ENCODE data around the gene PLEKHG3.

Gene PLEKHG3

DNA sequence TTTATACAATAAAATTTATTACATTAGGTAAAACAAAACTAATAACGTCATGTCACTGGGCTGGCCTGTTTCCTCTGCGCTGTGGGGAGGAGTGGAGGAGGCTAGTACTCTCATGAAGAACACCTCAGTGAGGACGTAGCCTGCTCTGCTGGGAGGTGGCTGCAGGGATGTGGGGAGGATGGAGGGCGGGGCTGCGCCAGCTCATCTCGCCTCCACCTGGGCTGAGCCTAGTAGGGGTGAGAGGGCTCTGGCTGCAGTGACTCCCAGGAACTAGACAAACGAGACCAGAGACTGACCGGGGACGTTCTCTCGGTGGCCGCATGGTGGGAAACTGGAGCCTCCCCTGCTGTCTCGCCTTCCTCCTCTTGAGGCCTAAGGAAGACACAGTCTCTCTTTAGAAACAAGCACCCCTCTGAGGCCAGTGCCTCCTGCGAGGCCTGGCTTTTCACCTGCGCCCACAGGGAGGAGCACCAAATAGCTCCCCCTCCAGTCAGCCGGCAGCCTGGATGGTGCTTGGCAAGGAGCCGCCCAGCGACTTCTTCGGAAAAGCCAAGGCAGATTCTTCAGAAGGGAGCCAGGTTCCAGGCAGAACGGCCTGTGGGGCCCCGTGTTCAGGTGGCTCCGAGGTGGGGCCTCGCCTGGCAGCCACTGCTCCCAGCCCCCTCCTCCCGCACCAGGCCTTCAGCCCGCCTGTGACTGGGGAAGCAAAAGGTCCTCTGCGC lies 62.4 kb downstream of the PLEKHG3 start:
- DNase-seq: no peak

GRCh38 chr14:64767215-64767964 lies 63.2 kb downstream of the PLEKHG3 start:
- DNase-seq: no peak

GRCh38 chr14:64768401-64769095 lies 64.3 kb downstream of the PLEKHG3 start:
- no peak for DNase-seq

DNA sequence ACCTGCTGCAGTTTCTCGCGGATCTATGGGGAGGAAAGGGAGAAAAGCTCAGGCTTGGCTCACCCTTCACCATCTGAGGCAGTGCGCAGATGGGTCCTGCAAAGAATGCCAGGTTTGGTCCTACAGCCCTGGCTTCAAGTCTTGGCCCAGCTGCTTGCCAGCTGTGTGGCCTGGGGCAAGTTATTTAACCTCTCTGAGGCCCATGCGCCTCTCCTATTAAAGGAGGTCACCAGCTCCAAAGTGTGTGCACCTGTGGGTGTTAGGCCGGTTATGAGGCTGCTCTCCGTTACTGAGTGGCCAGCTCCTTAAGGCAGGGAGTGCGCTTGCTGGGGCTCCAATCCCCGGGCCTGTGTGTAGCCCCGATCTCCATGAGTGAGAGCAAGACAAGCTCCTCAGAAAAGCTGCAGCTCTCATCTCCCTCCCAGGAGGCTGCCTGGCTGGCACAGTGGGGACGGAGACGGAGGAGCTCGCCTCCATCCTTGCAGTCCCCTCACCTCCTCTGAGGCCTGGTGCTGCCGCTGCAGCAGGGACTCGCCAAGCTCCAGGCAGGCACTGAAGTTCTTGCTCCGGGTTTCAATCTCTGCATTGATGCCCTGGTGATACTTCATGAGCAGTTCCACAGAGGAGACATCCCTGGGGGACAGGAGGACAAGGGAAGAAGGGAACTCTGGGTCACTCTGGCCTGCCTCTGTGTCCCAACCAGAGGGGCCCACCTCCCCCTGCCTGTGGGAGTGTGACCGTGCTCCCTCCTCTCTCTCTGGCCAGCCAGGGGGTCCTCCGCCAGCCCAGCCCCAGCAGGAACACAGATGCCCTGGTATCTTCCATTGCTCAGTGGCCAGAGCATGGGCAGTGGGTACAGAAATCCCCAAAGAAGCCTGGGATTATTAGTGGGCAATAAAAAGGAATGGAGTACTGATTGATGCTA lies 65.1 kb downstream of the PLEKHG3 start:
- DNase-seq: no peak

DNA sequence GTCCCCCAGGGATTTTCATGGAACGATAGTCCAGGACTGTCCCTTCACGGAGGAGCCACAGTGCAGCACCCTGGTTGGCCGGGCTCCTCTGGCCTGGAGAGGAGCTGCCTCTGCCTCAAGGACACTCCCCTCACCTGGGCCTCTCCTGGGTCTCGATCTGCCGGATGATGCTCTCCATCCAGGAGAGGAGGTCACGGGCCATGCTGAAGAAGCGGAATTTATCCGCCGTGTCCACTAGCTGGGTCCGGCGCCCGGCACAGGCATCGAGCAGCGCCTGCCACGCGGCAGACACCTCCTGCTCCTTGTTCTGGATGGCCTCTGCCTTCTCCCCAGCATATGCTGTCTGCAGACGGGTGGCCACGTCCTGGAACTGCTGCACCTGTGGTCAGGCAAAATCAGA lies 66.5 kb downstream of the PLEKHG3 start:
- DNase-seq: no peak

DNA sequence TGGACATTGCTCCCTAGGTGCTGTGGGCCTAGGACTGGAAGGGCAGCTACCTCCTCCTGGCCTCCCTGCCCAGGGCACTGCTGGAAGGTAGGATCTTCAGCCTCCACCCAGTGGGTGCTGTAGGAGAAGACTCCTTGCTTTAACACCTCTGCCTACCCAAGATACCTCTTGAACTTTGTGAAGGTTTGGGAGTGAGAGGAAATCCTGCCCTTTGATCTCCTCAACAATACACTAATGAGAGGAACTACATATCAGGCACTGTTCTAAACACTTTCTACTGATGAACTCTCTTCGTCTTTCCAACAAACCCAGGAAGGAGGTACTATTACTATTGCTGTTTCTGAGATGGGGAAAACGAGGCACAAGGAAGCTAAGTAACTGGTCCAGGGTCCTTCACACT lies 66.9 kb downstream of the PLEKHG3 start:
- DNase-seq: no peak

GRCh38 chr14:64772397-64772950 lies 68.2 kb downstream of the PLEKHG3 start:
- DNase-seq: peak; percentile 18

- no peak for DNase-seq
Observed at GRCh38 chr14:64773046-64773445, 68.8 kb downstream of the PLEKHG3 start.

DNA sequence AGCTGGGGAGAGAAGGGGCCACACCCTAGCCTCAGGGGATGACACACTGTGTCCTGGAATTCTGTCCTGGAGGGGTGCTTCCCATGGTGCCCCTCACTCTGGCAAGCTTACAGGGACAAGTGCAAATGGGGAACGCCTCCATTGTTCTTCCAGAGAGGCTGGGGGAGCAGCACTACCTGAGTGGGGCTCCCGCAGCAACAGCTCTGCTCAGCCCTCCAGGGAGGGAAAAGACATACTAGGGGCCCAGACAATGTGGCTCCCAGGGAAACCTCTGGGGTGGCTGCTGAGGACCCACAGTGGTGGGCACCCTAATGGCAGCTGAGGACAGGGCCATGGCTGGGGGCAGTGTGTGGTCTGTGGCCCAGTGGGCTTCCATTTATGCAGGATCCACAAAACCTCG lies 69.4 kb downstream of the PLEKHG3 start:
- no peak for DNase-seq

GRCh38 chr14:64774272-64774671 lies 70.0 kb downstream of the PLEKHG3 start:
- no peak for DNase-seq

DNA sequence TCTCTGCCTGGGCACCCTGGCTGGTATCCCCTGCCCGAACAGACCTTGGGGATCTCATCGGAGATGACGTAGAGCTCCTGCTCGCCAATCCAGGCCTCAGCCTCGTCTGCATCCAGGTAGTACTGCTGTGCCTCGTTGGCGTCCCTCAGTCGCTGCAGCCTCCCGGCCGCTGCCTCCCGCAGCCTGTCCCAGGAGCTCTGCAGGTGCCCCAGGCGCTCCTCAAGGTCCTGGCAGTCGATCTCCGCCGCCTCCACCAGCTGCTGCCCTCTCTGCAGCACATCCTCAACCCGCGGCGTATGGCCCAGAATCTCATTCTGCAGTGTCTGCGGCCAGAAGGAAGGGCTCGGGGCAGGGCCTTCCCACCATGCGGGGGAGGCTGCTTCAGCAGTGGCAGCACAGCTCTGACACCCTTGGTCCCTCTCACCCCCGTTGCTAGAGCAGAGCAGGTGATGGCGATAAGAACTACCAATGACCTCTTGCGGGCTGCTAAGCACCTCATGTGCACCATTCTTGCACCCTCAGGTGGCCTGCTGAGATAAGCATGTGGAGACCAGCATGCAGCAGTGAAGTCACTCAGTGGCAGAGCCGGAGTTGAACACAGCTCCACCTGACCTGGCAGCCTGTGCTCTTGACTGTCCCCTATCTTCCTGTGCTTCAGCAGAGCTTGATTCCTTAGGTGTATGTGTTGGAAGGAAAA lies 71.0 kb downstream of the PLEKHG3 start:
- no peak for DNase-seq

GRCh38 chr14:64777461-64777860 lies 73.2 kb downstream of the PLEKHG3 start:
- DNase-seq: no peak

GRCh38 chr14:64778104-64778754 lies 74.0 kb downstream of the PLEKHG3 start:
- DNase-seq: no peak

DNA sequence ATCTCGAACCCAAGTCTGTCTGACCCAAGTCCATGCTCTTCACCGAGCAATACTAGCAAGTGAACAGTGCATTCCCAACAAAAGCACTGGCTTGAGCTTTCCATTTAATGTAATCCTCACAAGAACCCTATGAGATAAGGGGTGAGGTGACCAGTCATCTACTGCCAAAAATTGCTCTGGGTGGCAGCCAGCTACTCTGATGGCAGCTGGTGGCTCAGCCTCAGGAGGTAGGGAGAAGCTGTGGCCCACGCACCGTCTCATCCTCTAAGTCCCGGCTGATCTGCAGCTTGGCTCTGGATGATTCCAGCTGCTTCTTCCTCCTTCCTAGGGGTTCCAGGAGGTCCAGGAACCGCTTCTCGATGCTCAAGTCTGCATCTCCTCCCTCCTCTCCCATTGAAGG lies 75.2 kb downstream of the PLEKHG3 start:
- no peak for DNase-seq

GRCh38 chr14:64782196-64782595 lies 78.0 kb downstream of the PLEKHG3 start:
- DNase-seq: no peak

GRCh38 chr14:64784006-64784405 lies 79.8 kb downstream of the PLEKHG3 start:
- DNase-seq: no peak

DNA sequence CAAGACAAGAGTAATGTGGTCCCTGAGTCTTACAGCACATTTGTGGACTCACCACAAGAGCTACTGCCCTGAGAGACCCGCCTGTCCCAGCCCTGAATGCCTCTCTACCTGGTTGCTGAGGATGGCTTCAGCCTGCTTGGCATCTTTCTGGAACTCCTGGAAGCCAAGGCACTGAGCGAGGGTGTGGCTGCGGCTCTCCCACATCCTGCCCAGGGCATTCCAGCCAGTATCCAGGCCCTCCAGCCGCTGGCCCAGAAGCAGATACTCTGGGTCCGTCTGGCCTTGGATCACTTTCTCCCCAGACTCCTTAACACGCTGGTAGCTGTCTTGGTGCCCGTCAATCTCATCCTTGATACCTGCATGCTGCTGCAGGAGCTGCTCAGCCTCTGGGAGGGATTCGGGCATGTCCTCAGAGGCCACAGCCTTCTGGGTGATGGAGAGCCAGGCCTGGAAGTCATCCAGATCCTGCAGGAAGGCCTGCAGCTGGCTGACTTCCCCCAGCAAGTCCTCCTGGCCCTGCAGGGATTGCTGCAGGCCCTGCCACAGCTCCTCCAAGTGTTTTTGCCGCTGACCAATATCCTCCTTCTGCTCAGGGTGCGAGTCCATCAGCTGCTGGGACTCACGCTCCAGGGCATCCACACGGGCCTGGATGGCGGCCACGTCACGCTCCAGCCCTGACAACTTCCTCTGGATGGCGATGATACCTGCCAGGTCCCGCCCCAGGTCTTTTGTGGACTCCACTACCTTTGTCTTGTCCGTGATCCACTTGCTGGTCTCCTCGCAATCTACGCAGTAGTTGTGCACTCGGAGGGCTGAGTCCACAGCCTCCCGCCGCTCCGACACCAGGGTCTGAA lies 82.3 kb downstream of the PLEKHG3 start:
- DNase-seq: no peak

- DNase-seq: no peak
Observed at GRCh38 chr14:64787619-64788018, 83.4 kb downstream of the PLEKHG3 start.

DNA sequence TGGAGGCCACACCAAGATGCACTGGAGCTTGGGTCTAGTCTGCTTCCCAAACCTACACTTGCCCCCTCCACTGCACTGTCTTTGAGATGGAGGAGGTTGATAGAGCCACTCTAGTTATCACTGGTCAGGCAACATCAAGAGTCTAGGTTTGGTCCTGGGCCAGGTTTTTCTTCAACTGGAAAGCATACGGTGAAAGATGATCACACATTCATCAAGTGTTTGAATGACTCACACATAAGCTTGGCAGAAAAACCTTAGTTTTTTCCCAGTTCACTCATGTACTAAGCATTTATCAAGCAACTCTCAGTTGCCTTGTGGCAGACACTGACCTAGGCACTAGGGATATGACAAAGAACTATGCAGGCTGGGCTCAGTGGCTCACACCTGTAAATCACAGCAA lies 84.5 kb downstream of the PLEKHG3 start:
- peak; percentile 67 for DNase-seq

DNA sequence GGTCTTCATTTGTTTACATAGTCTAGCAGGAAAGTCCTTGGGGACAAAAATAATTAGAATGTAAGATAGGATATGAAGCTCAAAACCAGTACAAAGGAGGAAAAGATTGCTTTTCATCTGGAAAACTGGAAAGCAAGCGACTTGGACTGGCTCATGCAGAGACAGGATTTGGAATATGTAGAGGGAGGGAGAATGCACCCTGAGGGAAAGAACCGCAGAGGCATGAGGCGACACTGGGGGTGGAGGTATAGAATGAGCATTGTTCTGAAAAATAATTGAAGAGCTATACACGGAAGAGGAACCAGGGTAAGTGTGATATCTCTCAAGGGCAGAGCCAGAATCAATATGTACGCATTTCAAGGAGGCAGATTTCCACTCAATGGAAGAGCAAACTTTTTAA lies 85.5 kb downstream of the PLEKHG3 start:
- DNase-seq: peak; percentile 89

All from NCI-H69 (cell line).